Stomach (tissue), 4 donors: ENCODE results near the gene CCDC134.

ENCODE experiments used
- POLR2A ChIP-seq, 4 donors: fragments of 450-650 bp; IDR thresholded peaks; one replicate each; pipeline ENCODE4 v1.6.1; 2016; ENCODE audit warnings: antibody characterized with exemption in 4 of 4, control low read depth in 2 of 4, mild to moderate bottlenecking in 1 of 4, moderate library complexity in 1 of 4
- TF ChIP-seq, protein P1 (sequence below), 7 experiments: fragments of 450-650 bp in 4 of 7; fragments of 200-600 bp in 3 of 7; sonication (generic) in 3 of 7; IDR thresholded peaks; one replicate each; pipeline ENCODE4 v1.5.1; 2016 to 2019; ENCODE audit warnings: antibody characterized with exemption in 7 of 7, control low read depth in 2 of 7, mild to moderate bottlenecking in 1 of 7

DNA sequence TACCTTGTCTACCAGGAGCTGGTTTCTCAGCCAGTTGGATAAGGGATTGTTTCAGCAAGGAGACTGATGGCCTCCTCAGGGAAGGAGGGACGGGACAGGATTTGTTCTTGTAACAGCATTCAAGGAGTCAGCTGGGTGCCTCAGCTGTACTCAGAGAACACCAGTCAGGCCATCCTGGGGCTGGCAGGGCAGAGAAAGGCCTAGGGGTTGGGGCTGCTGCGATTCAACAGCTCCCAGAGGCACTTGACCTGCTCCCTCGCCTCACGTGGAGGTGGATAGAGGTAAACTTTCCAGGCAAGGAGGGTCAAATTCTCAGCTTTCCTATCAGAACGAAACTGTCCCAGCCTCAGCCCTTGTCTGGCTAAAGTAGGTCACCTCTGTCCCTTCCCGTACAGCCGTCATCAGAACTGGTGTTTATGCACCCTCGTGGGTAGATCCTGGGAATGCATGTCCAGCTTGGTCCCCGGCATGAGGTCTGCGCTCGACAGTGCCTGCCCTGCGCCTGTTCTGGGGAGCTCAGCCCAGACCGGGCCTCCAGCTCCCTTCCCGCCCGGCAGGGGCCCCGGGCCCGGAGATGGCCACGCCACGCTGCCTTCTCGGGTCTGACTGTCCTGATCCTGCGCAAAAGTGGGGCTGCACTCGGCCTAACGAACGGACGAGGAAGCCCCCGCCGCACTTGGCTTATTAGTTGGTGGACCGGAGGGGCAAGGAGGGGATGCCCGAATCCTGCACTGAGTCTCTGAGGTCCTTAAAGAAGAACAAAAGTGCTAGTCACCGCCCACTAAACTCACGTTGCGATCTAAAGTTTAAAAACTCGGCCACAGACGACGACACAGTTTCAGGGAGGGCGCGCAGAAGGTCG is 762 bp upstream of the CCDC134 start:
- TF ChIP-seq, protein P1, sequence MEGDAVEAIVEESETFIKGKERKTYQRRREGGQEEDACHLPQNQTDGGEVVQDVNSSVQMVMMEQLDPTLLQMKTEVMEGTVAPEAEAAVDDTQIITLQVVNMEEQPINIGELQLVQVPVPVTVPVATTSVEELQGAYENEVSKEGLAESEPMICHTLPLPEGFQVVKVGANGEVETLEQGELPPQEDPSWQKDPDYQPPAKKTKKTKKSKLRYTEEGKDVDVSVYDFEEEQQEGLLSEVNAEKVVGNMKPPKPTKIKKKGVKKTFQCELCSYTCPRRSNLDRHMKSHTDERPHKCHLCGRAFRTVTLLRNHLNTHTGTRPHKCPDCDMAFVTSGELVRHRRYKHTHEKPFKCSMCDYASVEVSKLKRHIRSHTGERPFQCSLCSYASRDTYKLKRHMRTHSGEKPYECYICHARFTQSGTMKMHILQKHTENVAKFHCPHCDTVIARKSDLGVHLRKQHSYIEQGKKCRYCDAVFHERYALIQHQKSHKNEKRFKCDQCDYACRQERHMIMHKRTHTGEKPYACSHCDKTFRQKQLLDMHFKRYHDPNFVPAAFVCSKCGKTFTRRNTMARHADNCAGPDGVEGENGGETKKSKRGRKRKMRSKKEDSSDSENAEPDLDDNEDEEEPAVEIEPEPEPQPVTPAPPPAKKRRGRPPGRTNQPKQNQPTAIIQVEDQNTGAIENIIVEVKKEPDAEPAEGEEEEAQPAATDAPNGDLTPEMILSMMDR (IDR thresholded peaks at IDR 0.05): no peak
- TF ChIP-seq POLR2A (IDR thresholded peaks at IDR 0.05): no peak
